Left renal pelvis (tissue), 4 donors: ENCODE measurements around the gene TP53INP2. TPM values are rescaled to one million over a fixed set of nuclear protein-coding genes. Genes with fewer than 3 reads are reported as not detected.
A peak's percentile ranks its signal among the peaks of the same experiment; 100 is the strongest.
"Not testable (repeated sequence)": the region's sequence is repeated elsewhere in the genome, so short reads cannot be mapped to it uniquely, and the experiment has no call there.

ENCODE experiments used
- DNase-seq, 4 donors: peaks; one replicate each; pipeline ENCODE4 v3.0.0-alpha.2; 2013; ENCODE audit warnings: low read depth in 4 of 4, low spot score in 3 of 4
- polyA plus RNA-seq, 4 donors: library from polyadenylated mRNA; unstranded; fragments of 120-200 nt; gene quantifications; one replicate each; pipeline ENCODE4 v1.2.1, GENCODE V29; 2013; ENCODE audit not compliant: insufficient read length in 4 of 4

TP53INP2 gene, protein sequence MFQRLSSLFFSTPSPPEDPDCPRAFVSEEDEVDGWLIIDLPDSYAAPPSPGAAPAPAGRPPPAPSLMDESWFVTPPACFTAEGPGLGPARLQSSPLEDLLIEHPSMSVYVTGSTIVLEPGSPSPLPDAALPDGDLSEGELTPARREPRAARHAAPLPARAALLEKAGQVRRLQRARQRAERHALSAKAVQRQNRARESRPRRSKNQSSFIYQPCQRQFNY
- polyA plus RNA-seq, result 10 to 100 TPM in 3 of 4 donors, 1 to 10 TPM in 1; 9.1 to 16.2 (median 11.7) TPM

DNA sequence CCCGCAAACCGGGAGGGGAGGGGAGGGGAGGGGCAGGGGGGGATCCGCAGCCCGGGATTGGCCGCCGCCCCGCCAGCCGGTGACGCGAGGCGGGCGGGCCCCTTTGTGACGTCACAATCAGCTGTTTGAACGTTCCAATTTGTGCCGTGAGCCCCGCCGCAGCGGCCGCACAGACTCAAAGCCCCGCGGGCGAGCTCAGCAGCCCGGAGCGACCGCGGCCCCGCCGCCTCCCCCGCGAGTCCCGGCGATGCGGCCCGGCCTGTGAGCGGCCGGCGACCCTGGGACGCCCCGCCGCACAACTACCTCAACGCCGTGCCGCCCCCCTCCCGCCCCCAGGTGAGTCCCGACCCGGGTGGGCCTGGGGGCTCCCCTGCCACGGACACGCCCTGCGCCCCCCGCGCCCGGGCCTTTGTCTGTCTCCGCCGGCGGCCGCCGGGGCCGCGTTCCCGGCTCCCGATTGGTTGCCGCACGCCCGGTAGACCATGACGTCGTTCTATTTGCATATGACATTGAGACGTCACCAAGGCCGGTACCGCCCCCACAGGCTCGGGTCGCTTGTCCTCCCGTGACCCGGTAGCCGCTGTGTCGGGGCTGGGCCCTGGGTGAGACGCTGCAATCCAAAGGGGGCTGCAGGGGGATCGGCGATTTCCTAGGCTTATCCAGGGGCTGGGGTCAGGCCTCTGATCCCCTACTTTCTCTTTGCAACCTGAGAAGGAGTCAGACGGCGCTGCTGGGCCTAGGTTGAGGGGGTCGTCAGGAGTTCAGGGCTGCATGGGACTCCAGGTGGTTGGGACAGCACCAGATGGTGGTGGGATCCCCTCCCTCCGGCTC is at the start of gene TP53INP2:
TSS of gene TP53INP2 (plus strand) at position 168 of the 831 bp plus-strand sequence. CDS start 4,396 bp downstream, outside the sequence.
- peak; percentile 66 to 84 (median 74) for DNase-seq

DNA sequence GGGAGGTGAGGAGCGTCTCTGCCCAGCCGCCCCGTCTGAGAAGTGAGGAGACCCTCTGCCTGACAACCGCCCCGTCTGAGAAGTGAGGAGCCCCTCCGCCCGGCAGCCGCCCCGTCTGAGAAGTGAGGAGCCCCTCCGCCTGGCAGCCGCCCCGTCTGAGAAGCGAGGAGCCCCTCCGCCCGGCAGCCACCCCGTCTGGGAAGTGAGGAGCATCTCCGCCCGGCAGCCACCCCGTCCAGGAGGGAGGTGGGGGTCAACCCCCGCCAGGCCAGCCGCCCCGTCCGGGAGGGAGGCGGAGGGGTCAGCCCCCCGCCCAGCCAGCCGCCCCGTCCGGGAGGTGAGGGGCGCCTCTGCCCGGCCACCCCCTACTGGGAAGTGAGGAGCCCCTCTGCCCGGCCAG is 45.5 kb upstream of the TP53INP2 start:
- not testable (repeated sequence) for DNase-seq

DNA sequence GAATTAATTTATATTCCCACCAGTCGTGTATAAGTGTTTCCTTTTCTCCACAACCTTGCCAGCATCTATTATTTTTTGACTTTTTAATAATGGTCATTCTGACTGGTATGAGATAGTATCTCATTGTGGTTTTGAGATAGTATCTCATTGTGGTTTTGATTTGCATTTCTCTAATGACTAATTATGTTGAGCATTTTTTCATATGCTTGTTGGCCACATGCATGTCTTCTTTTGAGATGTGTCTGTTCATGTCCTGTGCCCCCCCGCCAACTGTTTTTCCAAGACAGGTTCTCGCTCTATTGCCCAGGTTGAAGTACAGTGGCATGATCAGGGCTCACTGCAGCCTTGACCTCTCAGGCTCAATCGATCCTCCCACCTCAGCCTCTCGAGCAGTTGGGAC is 42.3 kb upstream of the TP53INP2 start:
- DNase-seq, result not testable (repeated sequence)

DNA sequence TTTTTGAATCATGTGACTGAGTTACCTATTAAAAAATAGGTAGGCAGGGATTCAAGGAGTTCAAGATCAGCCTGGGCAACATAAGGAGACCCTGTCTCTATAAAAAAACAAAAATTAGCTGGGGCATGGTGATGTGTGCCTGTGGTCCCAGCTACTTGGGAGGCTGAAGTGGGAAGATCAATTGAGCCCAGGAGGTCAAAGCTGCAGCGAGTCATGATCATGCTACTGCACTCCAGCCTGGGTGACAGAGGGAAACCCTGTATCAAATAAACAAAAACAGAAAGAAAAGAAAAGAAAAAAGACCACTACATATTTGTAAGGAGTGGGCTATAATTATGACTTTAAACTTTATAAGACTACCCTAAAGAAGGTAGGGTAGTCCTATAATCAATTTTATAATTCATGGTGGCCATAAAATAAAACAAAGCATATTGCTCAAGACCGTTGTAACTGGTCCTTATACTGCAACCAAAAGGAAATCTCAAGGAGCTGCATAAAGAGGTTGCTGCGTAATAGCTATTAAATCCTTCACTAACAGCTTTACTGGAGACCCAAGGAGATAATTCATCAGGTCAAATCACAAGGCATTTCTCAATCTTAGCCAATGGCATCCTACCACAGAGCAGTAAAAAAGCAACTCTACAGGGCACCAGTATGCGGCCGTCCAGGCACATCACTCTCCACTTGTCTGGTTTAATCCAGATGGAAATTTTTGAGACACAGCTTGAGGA is 40.8 kb upstream of the TP53INP2 start:
- DNase-seq, result no peak

DNA sequence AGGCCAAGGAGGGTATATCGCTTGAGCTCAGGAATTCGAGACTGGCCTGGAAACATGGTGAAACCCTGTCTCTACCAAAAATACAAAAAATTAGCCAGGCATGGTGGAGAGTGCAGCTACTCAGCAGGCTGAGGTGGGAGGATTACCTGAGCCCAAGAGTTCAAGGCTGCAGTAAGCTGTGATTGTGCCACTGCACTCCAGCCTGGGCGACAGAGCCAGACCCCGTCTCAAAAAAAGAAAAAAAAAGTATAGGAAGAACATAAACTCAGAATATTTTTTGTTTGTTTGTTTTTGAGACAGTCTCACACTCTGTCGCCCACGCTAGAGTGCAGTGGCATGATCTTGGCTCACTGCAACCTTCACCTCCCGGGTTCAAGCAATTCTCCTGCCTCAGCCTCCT is 39.4 kb upstream of the TP53INP2 start:
- not testable (repeated sequence) for DNase-seq

DNA sequence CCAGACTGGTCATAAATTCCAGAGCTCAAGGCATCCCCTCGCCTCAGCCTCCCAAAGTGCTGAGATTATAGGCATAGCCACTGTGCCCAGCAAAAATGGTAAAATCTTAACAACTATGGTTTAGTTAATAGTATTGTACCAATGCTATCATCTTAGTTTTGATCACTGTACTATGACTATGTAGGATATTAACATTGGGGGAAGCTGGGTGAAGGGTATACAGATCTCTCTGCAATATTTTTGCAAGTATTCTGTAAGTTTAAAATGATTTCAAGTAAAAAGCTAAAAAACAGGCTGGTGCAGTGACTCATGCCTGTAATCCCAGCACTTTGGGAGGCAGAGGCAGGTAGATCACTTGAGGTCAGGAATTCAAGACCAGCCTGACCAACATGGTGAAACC is 35.0 kb upstream of the TP53INP2 start:
- no peak for DNase-seq

DNA sequence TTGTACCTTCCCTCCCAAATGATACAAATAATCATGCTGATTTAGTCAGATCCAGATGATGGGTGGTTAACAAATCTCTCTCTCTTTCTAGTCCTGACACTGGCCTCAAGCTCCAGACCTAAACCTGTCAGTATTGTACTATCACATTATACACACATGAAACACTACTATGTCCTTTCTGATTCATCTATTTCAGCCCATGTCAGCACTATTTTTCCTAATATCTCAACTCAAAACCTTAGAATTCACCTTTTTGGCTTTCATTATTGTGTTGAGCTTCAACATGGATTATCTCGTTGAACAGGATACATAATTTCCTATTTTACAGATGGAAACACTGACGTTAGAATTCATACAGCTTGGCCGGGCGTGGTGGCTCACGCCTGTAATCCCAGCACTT is 30.7 kb upstream of the TP53INP2 start:
- DNase-seq, result no peak

DNA sequence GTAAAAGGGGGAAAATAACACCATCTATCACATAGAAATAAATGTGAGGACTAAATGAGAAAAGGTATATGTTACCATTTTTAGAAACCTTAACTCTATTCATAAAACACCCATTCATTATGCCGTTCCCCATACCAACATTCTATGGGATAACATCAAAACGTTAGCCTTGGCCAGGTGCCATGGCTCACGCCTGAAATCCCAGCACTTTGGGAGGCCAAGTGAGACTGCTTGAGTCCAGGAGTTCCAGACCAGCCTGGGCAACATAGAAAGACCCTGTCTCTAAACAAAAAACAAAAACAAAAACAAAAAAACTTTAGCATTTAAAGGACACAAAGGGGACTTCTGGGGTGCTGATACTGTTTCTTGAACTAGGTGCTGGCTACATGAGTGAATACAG is 28.6 kb upstream of the TP53INP2 start:
- DNase-seq, result no peak

DNA sequence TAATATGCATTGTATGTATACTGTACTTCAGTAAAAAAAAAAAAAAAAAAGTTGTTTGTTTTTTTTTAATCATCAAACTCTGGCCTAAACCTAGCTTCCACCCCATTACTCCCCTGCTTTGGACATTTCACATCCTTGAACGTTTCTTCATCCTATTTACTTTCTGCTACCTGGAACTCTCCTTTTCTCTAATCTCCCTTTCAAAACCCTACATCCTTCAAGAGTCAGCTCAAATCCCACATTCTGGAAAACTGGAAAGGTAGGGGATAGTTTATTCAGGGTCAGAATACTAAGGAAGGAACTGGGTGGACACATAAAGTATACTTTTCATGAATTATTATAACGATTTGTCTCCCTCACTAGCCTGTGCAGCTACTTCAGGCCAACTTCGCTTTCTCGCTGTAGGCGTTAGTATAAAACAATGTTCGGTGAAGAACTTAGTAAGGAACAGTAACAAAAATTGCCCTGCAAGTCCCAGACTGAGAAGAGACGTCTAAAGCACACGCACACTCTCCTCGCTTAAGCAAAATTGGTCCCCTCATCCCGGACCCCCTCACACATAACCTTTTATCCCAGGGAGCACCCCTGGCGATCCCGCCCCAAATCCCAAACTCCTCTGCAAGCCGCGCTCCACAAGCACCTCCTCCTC is 28.0 kb upstream of the TP53INP2 start:
- peak in 3 of 4 donors; percentile 3 to 7 (median 5) for DNase-seq

DNA sequence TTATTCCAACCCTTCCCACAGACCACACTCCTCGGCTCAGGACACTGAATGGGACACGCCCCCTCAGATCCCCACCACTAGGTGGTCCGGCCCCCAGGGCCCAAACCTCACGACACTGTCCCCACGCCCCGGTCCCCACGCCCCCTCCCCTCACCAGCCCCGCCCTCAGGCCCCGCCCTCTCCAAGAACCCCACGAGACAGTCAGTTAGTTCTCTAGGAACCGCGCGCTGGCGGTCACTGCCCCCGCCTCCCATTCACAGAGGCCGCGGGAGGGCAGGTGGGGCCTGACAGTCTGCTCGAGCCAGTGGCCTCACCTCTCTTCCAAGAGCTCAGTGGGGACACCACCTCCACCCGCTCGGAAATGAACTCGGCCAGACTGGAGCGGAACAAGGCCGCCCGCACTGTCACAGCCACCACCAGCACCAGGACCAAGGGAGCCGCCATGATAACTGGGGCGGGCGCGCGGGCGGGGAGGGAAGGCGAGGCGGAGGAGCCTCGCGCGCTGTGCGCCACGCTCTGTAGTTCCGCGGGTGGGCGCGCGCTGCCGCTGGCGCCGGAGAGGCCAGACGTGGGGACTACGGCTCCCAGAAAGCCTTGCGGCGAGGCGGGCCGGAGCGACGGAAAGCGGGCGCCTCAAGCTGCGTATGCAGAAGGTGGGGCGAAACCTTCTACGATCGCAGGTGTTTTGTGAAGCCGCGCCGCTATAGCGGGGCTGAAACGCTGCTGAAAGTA is 27.3 kb upstream of the TP53INP2 start, which contains the start of gene PIGU:
TSS of gene PIGU (minus strand) at position 451 of the 732 bp plus-strand sequence. CDS start at position 444, 7 bp downstream.
- DNase-seq, result peak; percentile 87 to 91 (median 89)

DNA sequence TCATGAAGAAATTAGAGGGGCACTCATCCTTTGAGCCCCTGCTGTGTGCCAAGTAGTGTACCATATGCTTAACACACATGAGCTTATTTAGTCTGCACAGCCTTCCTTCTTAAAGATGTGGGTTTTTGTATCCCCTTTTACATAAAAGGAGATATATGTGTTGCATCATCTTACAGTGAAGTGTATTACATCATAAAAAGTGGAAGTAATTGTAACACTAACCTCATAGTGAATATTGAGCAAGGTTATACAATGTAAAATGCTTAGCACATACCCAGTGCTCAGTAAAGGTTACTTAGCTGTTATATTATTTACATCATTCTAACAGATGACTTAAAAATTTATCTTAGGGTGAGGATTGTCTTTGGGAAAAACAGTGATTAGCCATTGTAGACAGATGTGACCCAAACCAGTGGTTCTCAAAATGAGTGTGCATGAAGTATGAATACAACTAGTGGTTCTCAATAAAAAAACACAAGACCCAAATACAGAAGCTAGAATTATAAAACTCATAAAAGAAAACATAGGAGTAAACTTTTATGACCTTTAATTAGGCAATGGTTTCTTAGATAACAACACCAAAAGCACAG is 23.5 kb upstream of the TP53INP2 start:
- no peak for DNase-seq

DNA sequence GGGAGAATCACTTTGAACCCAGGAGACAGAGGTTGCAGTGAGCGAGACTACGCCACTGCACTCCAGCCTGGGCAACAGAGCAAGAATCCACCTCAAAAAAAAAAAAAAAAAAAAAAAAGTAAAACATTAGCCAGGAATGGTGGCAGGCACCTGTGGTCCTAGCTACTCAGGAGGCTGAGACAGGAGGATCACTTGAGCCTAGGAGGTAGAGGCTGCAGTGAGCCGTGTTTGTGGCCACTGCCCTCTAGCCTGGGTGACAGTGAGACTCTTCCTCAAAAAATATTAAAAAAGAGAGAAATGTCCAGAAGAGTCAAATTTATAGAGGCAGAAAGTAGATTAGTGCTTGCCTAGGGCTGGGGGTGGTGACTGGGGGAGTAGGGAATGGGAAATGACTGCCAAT is 20.5 kb upstream of the TP53INP2 start:
- no peak for DNase-seq

DNA sequence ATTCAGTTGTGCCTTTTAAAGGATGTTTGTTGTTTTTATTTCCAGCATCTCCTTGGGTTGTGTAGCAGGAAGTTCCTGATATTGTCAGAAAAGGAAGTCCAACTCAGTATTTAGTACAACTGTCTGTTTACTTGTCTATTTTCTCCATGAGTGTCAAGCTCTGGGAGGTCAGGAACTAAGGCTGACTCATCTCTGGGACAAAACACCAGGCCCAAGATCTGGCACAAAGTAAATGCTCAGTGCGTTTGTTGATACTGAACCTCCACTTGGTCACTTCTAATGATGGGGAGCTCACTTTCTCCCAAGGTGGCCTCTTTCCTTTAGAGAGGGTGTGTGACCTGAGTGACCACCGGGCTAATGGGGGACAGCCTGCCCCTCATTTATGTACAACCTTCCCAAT is 14.7 kb upstream of the TP53INP2 start:
- DNase-seq, result no peak

DNA sequence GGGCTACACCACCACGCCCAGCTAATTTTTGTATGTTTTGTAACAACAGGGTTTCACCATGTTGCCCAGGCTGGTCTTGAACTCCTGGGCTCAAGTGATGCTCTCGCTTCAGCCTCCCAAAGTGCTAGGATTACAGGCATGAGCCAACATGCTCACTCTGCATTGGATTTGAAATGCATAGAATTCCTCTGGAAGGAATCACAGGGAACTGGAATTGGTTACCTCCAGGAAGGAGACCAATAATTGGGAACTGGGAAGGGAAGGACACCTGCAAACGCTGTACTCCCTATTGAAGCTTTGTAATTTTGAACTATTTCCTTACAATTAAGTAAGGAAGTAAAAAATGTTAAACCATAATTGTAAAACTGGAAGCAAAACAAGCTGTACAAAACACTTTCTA is 12.3 kb upstream of the TP53INP2 start:
- no peak for DNase-seq

DNA sequence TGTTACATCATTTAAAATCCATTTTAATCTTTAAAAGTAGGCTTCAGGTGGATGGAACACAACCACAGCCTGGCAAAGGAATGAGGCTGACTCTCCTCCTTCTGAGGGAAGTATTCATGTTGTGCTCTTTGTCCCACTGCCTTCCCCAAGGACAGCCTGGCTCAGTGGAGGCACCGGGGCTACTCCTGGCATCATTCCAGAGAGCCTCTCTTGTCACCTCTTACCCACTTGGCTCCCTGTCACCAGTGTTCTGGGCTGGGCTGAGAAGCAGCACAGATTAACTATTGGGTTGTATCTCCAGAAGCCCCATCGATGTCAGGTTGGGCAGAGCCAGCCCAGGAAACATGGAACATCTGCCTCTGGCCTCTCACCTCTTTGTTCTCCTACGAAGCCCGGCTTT is 10.7 kb upstream of the TP53INP2 start:
- no peak for DNase-seq

DNA sequence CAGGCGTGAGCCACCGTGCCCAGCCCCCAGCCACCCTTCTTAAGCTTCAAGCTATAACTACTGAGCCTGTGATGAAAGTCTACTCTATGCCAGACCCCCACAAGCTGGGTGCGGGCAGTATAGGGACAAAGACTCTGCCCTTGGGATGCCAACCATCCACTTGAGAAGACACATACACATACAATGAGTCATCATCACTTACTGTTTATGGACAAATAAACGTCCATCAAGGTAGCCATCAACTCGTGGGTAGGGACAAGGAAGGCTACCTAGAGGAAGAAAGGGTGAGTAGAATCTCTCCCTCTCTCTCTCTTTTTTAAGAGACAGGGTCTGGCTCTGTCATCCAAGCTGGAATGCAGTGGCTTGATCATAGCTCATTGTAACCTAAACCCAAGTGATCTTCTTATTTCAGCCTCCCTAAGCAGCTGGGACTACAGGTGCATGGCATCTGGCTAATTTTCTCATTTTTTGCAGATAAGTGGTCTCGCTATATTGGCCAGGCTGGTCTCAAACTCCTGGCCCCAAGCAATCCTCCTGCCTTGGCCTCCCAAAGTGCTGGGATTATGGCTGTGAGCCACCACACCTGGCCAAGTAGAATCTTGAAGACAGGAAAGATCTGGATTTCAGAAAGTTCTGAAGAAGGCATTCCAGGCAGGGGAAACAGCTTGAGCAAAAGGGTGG is 2.6 kb upstream of the TP53INP2 start:
- no peak for DNase-seq

DNA sequence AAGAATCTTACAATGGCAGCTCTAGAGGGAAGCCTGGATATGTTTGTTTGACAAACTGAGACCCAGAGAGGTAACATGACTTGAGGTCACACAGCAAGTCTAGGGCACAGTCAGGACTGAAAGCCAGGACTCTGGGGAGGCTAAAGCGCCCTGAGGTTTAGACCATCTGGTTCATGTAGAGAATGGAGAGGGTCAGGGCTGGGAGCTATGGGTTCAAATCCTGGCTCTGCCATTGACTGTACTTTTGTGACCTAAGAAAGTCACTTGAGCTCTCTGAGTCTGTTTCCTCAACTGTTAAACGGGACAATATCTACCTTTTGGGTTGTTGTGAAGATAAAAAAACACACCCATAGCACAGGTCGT is 1.1 kb upstream of the TP53INP2 start:
- no peak for DNase-seq

DNA sequence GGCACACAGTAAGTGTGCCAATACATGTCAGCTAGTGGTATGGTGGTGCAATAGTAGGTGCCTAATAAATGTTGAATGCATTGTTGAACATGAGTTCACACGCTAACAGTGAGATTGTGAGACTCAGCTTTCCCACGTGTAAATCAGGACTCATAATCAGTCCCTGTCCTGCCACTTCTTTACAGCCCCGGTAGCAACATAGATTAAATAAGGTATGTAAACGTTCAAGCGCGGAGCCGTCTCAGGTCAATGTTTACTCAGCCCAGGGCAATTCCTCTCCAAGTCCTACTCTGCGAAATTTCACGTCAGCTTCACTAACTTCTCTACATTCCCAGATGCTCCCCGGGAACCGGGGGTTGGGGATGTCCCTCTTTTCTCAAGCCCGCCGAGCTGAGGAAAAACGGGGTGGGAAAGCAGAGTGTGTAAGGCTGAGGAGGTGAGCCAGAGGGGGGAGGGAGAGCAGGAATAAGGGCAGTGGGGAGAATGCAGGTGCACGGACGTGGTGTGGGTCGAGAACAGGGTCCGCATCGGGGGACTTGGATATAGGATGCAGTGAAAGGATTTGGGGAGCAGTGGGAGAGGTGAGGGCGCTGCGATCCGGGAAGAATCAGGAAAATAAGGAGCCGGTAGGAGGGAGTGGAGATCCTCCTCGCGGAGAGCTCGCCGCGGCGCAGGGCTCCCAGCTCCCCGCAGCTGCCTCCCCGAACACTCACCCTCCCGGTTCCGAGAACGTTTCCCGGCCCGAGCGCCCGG is 544 bp upstream of the TP53INP2 start:
- DNase-seq, result peak in 1 of 4 donors; percentile 19
